ENCODE measurements around the gene MPEG1.
A peak's percentile ranks its signal among the peaks of the same experiment; 100 is the strongest.

The MPEG1 gene

DNA sequence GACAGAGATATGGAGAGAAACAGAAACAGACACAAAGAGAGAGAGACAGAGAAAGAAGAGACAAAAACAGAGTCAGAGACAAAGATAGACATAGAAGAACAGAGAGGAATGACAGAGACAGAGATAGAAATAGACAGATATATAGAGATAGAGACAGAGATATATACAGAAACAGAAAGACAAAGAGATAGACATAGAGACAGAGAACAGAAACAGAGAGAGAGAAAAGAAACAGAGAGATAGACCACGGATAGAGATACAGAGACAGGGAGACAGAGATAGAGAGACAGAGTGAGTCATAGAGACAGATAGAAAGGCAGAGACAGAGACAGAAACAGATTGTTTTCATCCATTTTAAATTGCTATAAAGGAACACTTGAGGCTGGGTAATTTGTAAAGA is 12.3 kb upstream of the MPEG1 start:
- no peak overlapping the region for H3K4me3 ChIP-seq (ENCODE audit: low read depth, low read length)
- TF ChIP-seq, protein P1, sequence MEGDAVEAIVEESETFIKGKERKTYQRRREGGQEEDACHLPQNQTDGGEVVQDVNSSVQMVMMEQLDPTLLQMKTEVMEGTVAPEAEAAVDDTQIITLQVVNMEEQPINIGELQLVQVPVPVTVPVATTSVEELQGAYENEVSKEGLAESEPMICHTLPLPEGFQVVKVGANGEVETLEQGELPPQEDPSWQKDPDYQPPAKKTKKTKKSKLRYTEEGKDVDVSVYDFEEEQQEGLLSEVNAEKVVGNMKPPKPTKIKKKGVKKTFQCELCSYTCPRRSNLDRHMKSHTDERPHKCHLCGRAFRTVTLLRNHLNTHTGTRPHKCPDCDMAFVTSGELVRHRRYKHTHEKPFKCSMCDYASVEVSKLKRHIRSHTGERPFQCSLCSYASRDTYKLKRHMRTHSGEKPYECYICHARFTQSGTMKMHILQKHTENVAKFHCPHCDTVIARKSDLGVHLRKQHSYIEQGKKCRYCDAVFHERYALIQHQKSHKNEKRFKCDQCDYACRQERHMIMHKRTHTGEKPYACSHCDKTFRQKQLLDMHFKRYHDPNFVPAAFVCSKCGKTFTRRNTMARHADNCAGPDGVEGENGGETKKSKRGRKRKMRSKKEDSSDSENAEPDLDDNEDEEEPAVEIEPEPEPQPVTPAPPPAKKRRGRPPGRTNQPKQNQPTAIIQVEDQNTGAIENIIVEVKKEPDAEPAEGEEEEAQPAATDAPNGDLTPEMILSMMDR (IDR thresholded peaks at IDR 0.05; ENCODE audit: low read depth, low read length), result no peak

DNA sequence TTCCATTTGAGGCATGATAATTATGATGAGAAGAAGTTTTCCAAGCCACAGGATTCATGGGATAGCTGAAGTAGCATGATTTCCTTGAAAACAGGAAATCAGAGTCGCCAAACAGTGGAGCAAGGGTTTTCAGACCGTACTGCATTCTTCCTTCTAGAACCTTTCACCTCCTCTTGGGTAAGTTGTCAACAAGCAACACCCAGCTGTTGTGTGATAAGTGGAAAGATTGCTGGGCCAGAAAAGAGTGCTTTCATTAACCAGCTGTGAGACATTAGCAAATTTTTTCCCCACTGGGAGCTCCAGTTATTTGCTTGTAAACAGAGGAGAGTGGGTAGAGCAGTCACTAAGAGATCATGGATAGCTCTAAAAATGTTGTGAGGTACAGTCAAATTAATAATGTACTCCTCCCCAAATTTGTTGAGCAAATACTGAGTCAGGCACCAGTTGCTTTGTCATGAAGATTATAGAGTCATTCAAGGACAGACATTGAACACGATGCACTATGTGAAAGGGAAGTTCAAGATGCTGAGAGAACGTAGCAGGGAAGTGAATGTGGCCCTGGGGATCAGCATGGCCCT is 11.7 kb upstream of the MPEG1 start:
- TF ChIP-seq, protein P1 (IDR thresholded peaks at IDR 0.05; ENCODE audit: low read depth, low read length), result no peak
- H3K4me3 ChIP-seq (ENCODE audit: low read depth, low read length), result no peak overlapping the region

DNA sequence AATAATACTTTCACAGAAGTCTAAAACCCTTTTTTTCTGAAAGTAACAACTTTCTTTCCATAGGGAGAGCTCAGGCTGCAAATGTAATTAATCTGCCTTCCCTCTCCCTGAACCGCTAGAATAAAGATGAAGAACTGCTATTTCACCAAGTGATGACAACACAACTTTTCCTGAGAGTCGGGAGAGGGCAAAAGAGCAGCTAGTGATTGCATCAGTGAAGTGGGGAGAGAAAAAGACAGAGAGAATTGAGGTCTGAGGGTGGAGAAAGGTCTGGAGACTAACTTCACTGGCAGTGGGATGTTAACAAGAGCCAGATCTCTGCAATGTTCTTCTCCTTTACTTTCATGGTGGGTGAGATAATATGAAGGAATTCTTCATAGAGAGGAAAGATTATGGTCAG is 10.9 kb upstream of the MPEG1 start:
- H3K4me3 ChIP-seq (ENCODE audit: low read depth, low read length), result no peak overlapping the region
- TF ChIP-seq, protein P1 (IDR thresholded peaks at IDR 0.05; ENCODE audit: low read depth, low read length), result no peak

DNA sequence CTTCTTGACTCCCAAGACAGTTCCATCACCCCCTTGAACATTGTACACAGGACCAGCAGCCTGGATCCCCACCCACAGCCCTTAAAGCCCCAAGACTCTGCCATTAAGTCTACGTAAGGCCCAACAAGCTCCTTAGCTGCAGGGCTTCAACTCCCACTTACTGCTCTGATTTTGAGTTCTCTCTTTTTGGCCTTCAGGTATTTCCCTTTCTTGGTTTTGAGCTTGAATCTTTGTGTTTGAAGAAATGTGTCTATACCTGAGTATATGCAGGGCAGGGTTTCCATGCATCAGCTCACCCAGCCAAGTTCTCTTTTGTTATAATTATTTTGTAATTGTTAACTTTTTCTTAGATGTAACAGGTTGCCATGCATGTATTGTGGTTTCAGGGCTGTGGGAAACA is 10.4 kb upstream of the MPEG1 start:
- no peak overlapping the region for H3K4me3 ChIP-seq (ENCODE audit: low read depth, low read length)

DNA sequence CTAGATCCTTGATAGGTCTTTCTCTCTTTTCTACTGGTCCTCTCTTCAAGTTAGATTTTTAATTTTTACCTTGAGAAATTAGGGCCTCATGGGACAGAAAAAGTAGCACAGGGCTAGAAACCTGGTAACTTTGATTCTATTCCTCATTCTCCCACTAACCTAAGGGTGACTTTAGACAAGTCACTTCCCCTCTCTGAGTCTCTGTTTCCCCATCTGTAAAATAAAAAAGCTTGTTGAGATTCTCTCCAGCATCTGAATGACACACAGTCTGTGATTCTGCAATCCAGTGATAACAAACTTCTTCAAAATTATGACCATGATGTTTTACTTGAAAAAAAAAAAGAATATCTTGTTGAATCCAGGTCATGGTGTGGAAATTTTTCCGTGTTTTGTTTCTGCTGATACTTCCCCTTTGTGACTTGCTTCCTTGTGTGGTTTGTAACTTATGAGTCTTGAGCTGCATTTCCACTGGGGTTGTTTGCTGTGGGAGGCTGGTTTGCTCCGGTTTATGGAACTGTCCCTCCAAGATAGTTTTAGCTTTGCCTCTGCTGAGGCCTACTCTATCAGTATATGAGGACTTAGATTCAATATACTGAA is 9.8 kb upstream of the MPEG1 start:
- H3K4me3 ChIP-seq (ENCODE audit: low read depth, low read length), result no peak overlapping the region
- TF ChIP-seq, protein P1 (IDR thresholded peaks at IDR 0.05; ENCODE audit: low read depth, low read length), result no peak

More for the DNA sequence above, 10.4 kb upstream of the MPEG1 start:
- TF ChIP-seq, protein P1 (IDR thresholded peaks at IDR 0.05; ENCODE audit: low read depth, low read length), result no peak

DNA sequence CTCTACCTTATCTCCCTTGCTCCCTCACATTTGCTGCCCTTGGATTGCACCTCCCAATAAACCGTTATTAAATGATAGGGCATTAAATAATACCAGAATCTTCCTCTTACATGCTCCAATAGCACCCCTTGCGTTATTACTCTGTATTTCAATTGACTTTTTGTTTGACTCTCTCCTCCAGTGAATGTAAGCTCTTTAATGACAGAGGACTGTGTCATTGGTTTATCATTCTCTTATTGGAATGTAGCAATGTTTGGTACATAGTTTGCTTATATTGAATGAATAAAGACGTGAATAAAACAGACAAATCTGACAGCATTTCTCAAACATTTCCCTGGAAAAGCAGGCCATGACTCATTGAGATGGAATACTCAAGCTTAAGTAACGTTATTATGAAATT is 8.7 kb upstream of the MPEG1 start:
- TF ChIP-seq, protein P1 (IDR thresholded peaks at IDR 0.05; ENCODE audit: low read depth, low read length), result peak; percentile 37; the same call in 1 of the 2 replicates
- no peak overlapping the region for H3K4me3 ChIP-seq (ENCODE audit: low read depth, low read length)

DNA sequence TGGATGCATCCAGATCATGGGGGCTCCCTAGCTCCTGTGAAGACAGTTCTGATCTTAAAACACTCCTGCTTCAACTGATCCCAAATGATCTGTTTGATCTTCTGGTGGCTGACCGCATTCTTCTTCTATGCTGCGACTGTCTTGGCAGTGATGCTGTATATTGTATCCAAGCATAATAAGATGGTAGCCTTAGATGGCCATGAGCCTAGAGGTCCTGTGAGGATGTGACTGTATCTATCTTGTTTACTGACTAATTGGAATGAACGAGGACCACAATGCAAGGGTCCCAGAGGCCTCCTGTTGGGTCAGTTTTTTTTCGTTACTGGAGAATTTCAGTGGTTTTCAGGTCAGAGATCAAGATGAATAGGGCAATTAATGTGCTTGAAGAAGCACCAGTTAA is 7.1 kb upstream of the MPEG1 start:
- no peak overlapping the region for H3K4me3 ChIP-seq (ENCODE audit: low read depth, low read length)
- TF ChIP-seq, protein P1 (IDR thresholded peaks at IDR 0.05; ENCODE audit: low read depth, low read length), result no peak
